GM23338 (cell line): ENCODE data around the gene HDHD5. TPM values are rescaled to one million over a fixed set of nuclear protein-coding genes. Genes with fewer than 3 reads are reported as not detected.

Experiments
- ATAC-seq: fragments of 200-7000 bp; cut with Tn5 transposase; 3 replicates; pipeline ENCODE4 v1.9.1; 2020
- DNase-seq: peaks from one replicate; pipeline ENCODE4 v3.0.0-alpha.2; 2015; ENCODE audit warnings: low spot score
- H2AFZ ChIP-seq: fragments of 200-600 bp; sonication (generic); 2 replicates; pipeline ENCODE4 v1.8.0; 2016; ENCODE audit warnings: antibody characterized with exemption, mild to moderate bottlenecking, moderate library complexity
- H3F3A ChIP-seq: fragments of 200-600 bp; sonication (generic); replicated peaks from 2 replicates; pipeline ENCODE4 v1.8.0; 2017; ENCODE audit warnings: antibody characterized with exemption, mixed run types, low read depth
- H3K27ac ChIP-seq: fragments of 200-600 bp; sonication (generic); 2 replicates; pipeline ENCODE4 v1.6.1; 2016; ENCODE audit warnings: low read depth
- H3K27me3 ChIP-seq: fragments of 200-600 bp; sonication (generic); 2 replicates; pipeline ENCODE4 v1.8.0; 2016; ENCODE audit warnings: mild to moderate bottlenecking, mixed run types, moderate library complexity; ENCODE audit not compliant: insufficient read depth
- H3K36me3 ChIP-seq: fragments of 200-600 bp; sonication (generic); 2 replicates; pipeline ENCODE4 v1.8.0; 2016; ENCODE audit warnings: mild to moderate bottlenecking; ENCODE audit not compliant: insufficient read depth
- H3K4me1 ChIP-seq: fragments of 200-600 bp; sonication (generic); 2 replicates; pipeline ENCODE4 v1.8.0; 2016; ENCODE audit warnings: mild to moderate bottlenecking, moderate library complexity; ENCODE audit not compliant: insufficient read depth
- H3K4me2 ChIP-seq: fragments of 200-600 bp; sonication (generic); 2 replicates; pipeline ENCODE4 v1.7.1; 2017; ENCODE audit warnings: mixed run types
- H3K4me3 ChIP-seq: fragments of 200-600 bp; sonication (generic); 2 replicates; pipeline ENCODE4 v1.6.1; 2016; ENCODE audit warnings: mixed run types
- H3K79me2 ChIP-seq: fragments of 200-600 bp; sonication (generic); replicated peaks from 2 replicates; pipeline ENCODE4 v1.8.0; 2017; ENCODE audit warnings: mild to moderate bottlenecking; ENCODE audit not compliant: insufficient read depth
- H3K9me2 ChIP-seq: fragments of 200-600 bp; sonication (generic); 2 replicates; pipeline ENCODE4 v1.8.0; 2017; ENCODE audit not compliant: insufficient read depth
- H4K20me1 ChIP-seq: fragments of 200-600 bp; sonication (generic); replicated peaks from 2 replicates; pipeline ENCODE4 v1.8.0; 2017; ENCODE audit warnings: mild to moderate bottlenecking; ENCODE audit not compliant: insufficient read depth
- H3K27ac Mint-ChIP-seq: 2 replicates; pipeline ENCODE4 v1.8.0; 2020; ENCODE audit warnings: inconsistent platforms, mild to moderate bottlenecking, moderate library complexity, mixed read lengths
- H3K27me3 Mint-ChIP-seq: 3 replicates; pipeline ENCODE4 v1.8.0; 2022; ENCODE audit warnings: low read depth, mild to moderate bottlenecking, moderate library complexity, mixed read lengths, inconsistent platforms; ENCODE audit not compliant: insufficient read depth, poor library complexity
- H3K36me3 Mint-ChIP-seq: 3 replicates; pipeline ENCODE4 v1.8.0; 2021; ENCODE audit warnings: low read depth, mild to moderate bottlenecking, inconsistent platforms, moderate library complexity, mixed read lengths
- H3K4me1 Mint-ChIP-seq: 3 replicates; pipeline ENCODE4 v1.8.0; 2020; ENCODE audit warnings: mild to moderate bottlenecking, inconsistent platforms, mixed read lengths
- H3K4me3 Mint-ChIP-seq: 3 replicates; pipeline ENCODE4 v1.8.0; 2021; ENCODE audit warnings: moderate library complexity, mild to moderate bottlenecking, inconsistent platforms, mixed read lengths
- H3K9me3 Mint-ChIP-seq: 3 replicates; pipeline ENCODE4 v1.8.0; 2020; ENCODE audit warnings: moderate library complexity, mild to moderate bottlenecking, inconsistent platforms, mixed read lengths
- EZH2phosphoT487 ChIP-seq: fragments of 200-600 bp; sonication (generic); IDR thresholded peaks from one replicate; pipeline ENCODE4 v1.8.1; 2018; ENCODE audit warnings: antibody characterized with exemption; ENCODE audit not compliant: unreplicated experiment
- JUNB ChIP-seq: IDR thresholded peaks from one replicate; pipeline ENCODE4 v1.6.1; 2016; ENCODE audit warnings: antibody characterized with exemption; ENCODE audit not compliant: unreplicated experiment
- POLR2AphosphoS5 ChIP-seq: IDR thresholded peaks from 2 replicates; pipeline ENCODE4 v1.6.1; 2016; ENCODE audit warnings: antibody characterized with exemption, low read depth
- STAT1 ChIP-seq: IDR thresholded peaks from one replicate; pipeline ENCODE4 v1.6.1; 2016; ENCODE audit warnings: antibody characterized with exemption; ENCODE audit not compliant: unreplicated experiment
- ZNF114 ChIP-seq: fragments of 250-450 bp; sonication (Bioruptor Pico); IDR thresholded peaks from 2 replicates; pipeline ENCODE4 v1.5.0; 2020; ENCODE audit warnings: mild to moderate bottlenecking, moderate library complexity
- polyA plus RNA-seq: library from polyadenylated mRNA; unstranded; fragments of >200 nt; fragmentation: Nextera tagmentation; extraction: Ambion mirVana; gene quantifications from 2 replicates; pipeline ENCODE4 v1.2.1, GENCODE V29; 2016
- total RNA-seq: library from RNA; depleted of rRNA; stranded (reverse); fragments of >200 nt; shearing (Covaris generic); gene quantifications from 2 replicates; pipeline ENCODE4 v1.2.3, GENCODE V29; 2014
- TF ChIP-seq, protein P1 (sequence below): IDR thresholded peaks from one replicate; pipeline ENCODE4 v1.6.1; 2018; ENCODE audit warnings: antibody characterized with exemption; ENCODE audit not compliant: unreplicated experiment
- TF ChIP-seq, protein P2 (sequence below): fragments of 250-450 bp; sonication (Bioruptor Pico); IDR thresholded peaks from 2 replicates; pipeline ENCODE4 v1.5.0; 2020; ENCODE audit warnings: mild to moderate bottlenecking, moderate library complexity

The HDHD5 gene
- total and polyA plus RNA-seq, 2 experiments from 2014 or later: 70.0 to 116 TPM

DNA sequence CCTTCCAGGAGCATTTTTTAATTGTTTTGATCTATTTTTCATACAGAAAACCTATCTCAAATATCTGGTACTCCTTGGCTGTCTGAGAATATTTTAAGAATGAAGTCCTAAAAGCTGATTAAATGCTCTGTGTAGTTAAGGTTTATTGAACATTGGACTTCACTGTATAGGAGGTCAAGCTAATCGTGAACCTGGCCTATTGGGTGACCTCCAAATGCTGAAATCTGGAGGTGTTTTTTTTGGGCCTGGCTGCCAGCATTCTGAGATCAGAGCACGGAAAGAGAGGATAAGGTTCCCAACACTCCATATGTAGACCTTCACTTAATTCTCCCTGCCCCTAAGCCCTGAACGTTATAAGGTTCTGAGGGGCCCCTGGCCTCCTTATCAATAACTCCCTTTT, 66.0 kb downstream of the HDHD5 start (continued):
- TF ChIP-seq, protein P1, sequence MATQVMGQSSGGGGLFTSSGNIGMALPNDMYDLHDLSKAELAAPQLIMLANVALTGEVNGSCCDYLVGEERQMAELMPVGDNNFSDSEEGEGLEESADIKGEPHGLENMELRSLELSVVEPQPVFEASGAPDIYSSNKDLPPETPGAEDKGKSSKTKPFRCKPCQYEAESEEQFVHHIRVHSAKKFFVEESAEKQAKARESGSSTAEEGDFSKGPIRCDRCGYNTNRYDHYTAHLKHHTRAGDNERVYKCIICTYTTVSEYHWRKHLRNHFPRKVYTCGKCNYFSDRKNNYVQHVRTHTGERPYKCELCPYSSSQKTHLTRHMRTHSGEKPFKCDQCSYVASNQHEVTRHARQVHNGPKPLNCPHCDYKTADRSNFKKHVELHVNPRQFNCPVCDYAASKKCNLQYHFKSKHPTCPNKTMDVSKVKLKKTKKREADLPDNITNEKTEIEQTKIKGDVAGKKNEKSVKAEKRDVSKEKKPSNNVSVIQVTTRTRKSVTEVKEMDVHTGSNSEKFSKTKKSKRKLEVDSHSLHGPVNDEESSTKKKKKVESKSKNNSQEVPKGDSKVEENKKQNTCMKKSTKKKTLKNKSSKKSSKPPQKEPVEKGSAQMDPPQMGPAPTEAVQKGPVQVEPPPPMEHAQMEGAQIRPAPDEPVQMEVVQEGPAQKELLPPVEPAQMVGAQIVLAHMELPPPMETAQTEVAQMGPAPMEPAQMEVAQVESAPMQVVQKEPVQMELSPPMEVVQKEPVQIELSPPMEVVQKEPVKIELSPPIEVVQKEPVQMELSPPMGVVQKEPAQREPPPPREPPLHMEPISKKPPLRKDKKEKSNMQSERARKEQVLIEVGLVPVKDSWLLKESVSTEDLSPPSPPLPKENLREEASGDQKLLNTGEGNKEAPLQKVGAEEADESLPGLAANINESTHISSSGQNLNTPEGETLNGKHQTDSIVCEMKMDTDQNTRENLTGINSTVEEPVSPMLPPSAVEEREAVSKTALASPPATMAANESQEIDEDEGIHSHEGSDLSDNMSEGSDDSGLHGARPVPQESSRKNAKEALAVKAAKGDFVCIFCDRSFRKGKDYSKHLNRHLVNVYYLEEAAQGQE: no peak
- no peak for TF ChIP-seq ZNF114
- no peak for TF ChIP-seq JUNB

DNA sequence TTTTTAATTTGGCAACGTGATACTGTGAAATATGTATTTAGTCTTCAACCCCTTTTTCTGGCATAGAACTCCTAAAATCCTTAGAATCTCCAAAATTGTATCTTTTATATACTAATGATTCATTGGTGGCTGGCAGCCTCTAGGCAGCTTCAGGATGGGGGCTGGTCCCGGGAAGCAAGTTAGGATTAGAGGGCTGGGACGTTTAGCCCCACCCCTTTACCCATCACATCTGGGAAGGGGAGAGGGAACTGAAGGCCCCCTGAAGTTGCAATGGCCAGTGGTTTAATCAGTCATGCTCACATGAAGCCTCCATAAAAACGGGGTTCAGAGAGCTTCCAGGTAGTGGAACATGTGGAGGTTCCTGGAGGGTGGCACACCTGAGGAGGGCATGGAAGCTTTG, 67.2 kb downstream of the HDHD5 start:
- DNase-seq (peak; percentile 42), ATAC-seq (peak; percentile 64)
- H3K4me3 Mint-ChIP-seq: no peak overlapping the region
- Histone ChIP-seq H3K27ac (no peak overlapping the region), H4K20me1 (peaks cover 10% of the 10 kb centered on the region; the same call in 1 of the 2 replicates), H3K4me1 (peaks cover 14% of the 10 kb centered on the region), H3K27me3 (peaks cover 5% of the 10 kb centered on the region; the same call in 1 of the 2 replicates), H3K4me2 (no peak overlapping the region), H3K36me3 (no peaks in the 10 kb centered on the region), H3F3A (peaks cover 6% of the 10 kb centered on the region; the same call in 1 of the 2 replicates), H2AFZ (no peak overlapping the region), H3K9me2 (no peaks in the 10 kb centered on the region), H3K79me2 (peaks cover 12% of the 10 kb centered on the region), H3K4me3 (no peak overlapping the region)
- H3K27ac Mint-ChIP-seq: no peak overlapping the region
- H3K9me3 Mint-ChIP-seq: no peaks in the 10 kb centered on the region
- H3K36me3 Mint-ChIP-seq: no peaks in the 10 kb centered on the region
- TF ChIP-seq JUNB (no peak), ZNF114 (no peak), POLR2AphosphoS5 (no peak), STAT1 (no peak), EZH2phosphoT487 (no peak)
- TF ChIP-seq, protein P2, sequence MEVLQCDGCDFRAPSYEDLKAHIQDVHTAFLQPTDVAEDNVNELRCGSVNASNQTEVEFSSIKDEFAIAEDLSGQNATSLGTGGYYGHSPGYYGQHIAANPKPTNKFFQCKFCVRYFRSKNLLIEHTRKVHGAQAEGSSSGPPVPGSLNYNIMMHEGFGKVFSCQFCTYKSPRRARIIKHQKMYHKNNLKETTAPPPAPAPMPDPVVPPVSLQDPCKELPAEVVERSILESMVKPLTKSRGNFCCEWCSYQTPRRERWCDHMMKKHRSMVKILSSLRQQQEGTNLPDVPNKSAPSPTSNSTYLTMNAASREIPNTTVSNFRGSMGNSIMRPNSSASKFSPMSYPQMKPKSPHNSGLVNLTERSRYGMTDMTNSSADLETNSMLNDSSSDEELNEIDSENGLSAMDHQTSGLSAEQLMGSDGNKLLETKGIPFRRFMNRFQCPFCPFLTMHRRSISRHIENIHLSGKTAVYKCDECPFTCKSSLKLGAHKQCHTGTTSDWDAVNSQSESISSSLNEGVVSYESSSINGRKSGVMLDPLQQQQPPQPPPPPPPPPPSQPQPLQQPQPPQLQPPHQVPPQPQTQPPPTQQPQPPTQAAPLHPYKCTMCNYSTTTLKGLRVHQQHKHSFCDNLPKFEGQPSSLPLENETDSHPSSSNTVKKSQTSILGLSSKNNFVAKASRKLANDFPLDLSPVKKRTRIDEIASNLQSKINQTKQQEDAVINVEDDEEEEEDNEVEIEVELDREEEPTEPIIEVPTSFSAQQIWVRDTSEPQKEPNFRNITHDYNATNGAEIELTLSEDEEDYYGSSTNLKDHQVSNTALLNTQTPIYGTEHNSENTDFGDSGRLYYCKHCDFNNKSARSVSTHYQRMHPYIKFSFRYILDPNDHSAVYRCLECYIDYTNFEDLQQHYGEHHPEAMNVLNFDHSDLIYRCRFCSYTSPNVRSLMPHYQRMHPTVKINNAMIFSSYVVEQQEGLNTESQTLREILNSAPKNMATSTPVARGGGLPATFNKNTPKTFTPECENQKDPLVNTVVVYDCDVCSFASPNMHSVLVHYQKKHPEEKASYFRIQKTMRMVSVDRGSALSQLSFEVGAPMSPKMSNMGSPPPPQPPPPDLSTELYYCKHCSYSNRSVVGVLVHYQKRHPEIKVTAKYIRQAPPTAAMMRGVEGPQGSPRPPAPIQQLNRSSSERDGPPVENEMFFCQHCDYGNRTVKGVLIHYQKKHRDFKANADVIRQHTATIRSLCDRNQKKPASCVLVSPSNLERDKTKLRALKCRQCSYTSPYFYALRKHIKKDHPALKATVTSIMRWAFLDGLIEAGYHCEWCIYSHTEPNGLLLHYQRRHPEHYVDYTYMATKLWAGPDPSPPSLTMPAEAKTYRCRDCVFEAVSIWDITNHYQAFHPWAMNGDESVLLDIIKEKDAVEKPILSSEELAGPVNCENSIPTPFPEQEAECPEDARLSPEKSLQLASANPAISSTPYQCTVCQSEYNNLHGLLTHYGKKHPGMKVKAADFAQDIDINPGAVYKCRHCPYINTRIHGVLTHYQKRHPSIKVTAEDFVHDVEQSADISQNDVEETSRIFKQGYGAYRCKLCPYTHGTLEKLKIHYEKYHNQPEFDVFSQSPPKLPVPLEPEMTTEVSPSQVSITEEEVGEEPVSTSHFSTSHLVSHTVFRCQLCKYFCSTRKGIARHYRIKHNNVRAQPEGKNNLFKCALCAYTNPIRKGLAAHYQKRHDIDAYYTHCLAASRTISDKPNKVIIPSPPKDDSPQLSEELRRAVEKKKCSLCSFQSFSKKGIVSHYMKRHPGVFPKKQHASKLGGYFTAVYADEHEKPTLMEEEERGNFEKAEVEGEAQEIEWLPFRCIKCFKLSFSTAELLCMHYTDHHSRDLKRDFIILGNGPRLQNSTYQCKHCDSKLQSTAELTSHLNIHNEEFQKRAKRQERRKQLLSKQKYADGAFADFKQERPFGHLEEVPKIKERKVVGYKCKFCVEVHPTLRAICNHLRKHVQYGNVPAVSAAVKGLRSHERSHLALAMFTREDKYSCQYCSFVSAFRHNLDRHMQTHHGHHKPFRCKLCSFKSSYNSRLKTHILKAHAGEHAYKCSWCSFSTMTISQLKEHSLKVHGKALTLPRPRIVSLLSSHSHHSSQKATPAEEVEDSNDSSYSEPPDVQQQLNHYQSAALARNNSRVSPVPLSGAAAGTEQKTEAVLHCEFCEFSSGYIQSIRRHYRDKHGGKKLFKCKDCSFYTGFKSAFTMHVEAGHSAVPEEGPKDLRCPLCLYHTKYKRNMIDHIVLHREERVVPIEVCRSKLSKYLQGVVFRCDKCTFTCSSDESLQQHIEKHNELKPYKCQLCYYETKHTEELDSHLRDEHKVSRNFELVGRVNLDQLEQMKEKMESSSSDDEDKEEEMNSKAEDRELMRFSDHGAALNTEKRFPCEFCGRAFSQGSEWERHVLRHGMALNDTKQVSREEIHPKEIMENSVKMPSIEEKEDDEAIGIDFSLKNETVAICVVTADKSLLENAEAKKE (CRISPR knock-in tag): no peak
- peaks cover 11% of the 10 kb centered on the region; the same call in 2 of the 3 replicates for H3K4me1 Mint-ChIP-seq
- H3K27me3 Mint-ChIP-seq: peaks cover 8% of the 10 kb centered on the region
